Measurements from ENCODE around the gene EDARADD. TPM values are rescaled to one million over a fixed set of nuclear protein-coding genes. Genes with fewer than 3 reads are reported as not detected.

Gene EDARADD
- total RNA-seq, 1 experiment from 2014 or later, result 0.15 TPM

DNA sequence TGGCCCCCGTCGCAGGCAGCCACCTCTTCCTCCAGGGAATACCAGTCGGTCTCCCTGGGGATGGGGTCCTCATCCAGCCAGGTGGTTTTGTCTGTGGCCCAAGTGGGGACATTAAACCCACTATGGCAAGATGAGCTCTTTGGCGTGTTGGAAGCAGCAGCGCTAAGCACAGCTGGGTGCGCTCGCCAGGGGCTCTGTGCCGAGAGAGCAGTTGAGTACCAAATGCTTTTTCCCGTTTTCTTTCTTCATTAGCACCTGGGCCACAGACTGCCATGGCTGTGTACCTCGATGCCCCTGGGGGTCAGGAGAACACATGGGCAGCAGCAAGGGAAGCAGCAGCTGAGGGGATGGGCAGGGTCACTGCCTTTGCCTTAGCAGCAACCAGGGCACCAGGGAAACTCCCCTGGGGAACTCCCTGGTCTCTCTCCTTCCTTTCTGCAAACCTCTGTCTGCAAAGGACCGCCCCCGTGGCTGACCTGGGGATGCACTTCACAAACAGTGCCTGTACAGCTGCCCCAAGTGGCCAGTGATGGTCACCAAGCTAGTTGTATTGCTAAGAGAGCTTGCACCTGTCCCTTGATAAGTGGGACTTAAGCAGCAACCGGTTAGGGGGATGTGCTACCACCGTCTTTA is 31.1 kb downstream of the EDARADD start:
- Histone ChIP-seq H3K27ac (ENCODE audit: low read depth, low read length, poor library complexity, severe bottlenecking) (no peak overlapping the region), H3K4me1 (ENCODE audit: insufficient read depth, low read length, poor library complexity, severe bottlenecking) (no peaks in the 10 kb centered on the region), H3K9me3 (ENCODE audit: low read depth, low read length, poor library complexity, severe bottlenecking) (no peaks in the 10 kb centered on the region), H3K36me3 (ENCODE audit: insufficient read depth, low read length, poor library complexity, severe bottlenecking) (no peaks in the 10 kb centered on the region), H3K27me3 (replicated peaks; ENCODE audit: insufficient read depth, low read depth, low read length, poor library complexity) (no peaks in the 10 kb centered on the region), H3K4me3 (ENCODE audit: low read depth, low read length, poor library complexity, severe bottlenecking) (no peak overlapping the region)
- intact Hi-C loops (cut with micrococcal nuclease; ENCODE audit: unreplicated experiment), result no loop called here
- CTCF ChIA-PET, result no interaction called here
- POLR2A ChIA-PET (ENCODE audit: low non-redundant PET), result no interaction called here
- TF ChIP-seq CTCF (conservative IDR thresholded peaks at IDR 0.05; ENCODE audit: low read depth, low read length) (no peak), EZH2 (IDR thresholded peaks at IDR 0.05; ENCODE audit: borderline replicate concordance, low read depth, low read length, poor library complexity, severe bottlenecking) (no peak)
- no TSS peak for BruUV-seq (replicated peaks)
- DNase-seq (ENCODE audit: low spot score), result no peak

DNA sequence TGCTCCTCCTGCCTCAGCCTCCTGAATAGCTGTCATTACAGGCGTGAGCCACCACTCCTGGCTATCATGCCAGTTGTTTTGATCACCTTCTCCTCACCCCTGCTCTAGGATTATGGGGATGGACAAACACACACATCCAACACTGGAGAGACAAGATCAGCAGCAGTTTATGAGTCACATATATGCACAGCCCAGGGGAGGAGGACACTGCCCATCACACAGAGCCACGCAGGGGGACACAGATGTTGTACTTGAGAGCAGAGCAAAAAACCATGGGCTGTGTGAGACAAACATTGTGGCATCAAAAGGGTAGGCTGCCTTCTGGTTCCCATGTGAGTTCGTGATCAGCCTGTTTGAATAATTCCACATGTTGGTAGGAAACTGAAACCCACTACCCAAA is 32.1 kb downstream of the EDARADD start:
- POLR2A ChIA-PET (ENCODE audit: low non-redundant PET), result no interaction called here
- no peaks in the 10 kb centered on the region for H3K27me3 ChIP-seq (replicated peaks; ENCODE audit: insufficient read depth, low read depth, low read length, poor library complexity)
- TF ChIP-seq EZH2 (IDR thresholded peaks at IDR 0.05; ENCODE audit: borderline replicate concordance, low read depth, low read length, poor library complexity, severe bottlenecking) (no peak), CTCF (conservative IDR thresholded peaks at IDR 0.05; ENCODE audit: low read depth, low read length) (no peak)
- no TSS peak for BruUV-seq (replicated peaks)
- CTCF ChIA-PET, result no interaction called here
- no peak for DNase-seq (ENCODE audit: low spot score)
- H3K9me3 ChIP-seq (ENCODE audit: low read depth, low read length, poor library complexity, severe bottlenecking), result no peaks in the 10 kb centered on the region
- no peaks in the 10 kb centered on the region for H3K36me3 ChIP-seq (ENCODE audit: insufficient read depth, low read length, poor library complexity, severe bottlenecking)
- H3K4me1 ChIP-seq (ENCODE audit: insufficient read depth, low read length, poor library complexity, severe bottlenecking), result no peaks in the 10 kb centered on the region
- intact Hi-C loops (cut with micrococcal nuclease; ENCODE audit: unreplicated experiment), result no loop called here
- no peak overlapping the region for H3K4me3 ChIP-seq (ENCODE audit: low read depth, low read length, poor library complexity, severe bottlenecking)
- no peak overlapping the region for H3K27ac ChIP-seq (ENCODE audit: low read depth, low read length, poor library complexity, severe bottlenecking)

GRCh38 chr1:236429715-236430274 is 35.7 kb downstream of the EDARADD start:
- Histone ChIP-seq H3K4me3 (ENCODE audit: low read depth, low read length, poor library complexity, severe bottlenecking) (no peak overlapping the region), H3K27ac (ENCODE audit: low read depth, low read length, poor library complexity, severe bottlenecking) (no peak overlapping the region), H3K4me1 (ENCODE audit: insufficient read depth, low read length, poor library complexity, severe bottlenecking) (no peaks in the 10 kb centered on the region), H3K9me3 (ENCODE audit: low read depth, low read length, poor library complexity, severe bottlenecking) (no peaks in the 10 kb centered on the region), H3K27me3 (replicated peaks; ENCODE audit: insufficient read depth, low read depth, low read length, poor library complexity) (no peaks in the 10 kb centered on the region), H3K36me3 (ENCODE audit: insufficient read depth, low read length, poor library complexity, severe bottlenecking) (no peaks in the 10 kb centered on the region)
- POLR2A ChIA-PET (ENCODE audit: low non-redundant PET), result no interaction called here
- CTCF ChIA-PET, result no interaction called here
- intact Hi-C loops (cut with micrococcal nuclease; ENCODE audit: unreplicated experiment), result no loop called here
- no TSS peak for BruUV-seq (replicated peaks)
- TF ChIP-seq CTCF (conservative IDR thresholded peaks at IDR 0.05; ENCODE audit: low read depth, low read length) (no peak), EZH2 (IDR thresholded peaks at IDR 0.05; ENCODE audit: borderline replicate concordance, low read depth, low read length, poor library complexity, severe bottlenecking) (no peak)
- DNase-seq (ENCODE audit: low spot score), result no peak

All from A673 (cell line).